Endothelial cell of umbilical vein (primary cell): ENCODE data around the gene NHSL2. TPM values are rescaled to one million over a fixed set of nuclear protein-coding genes. Genes with fewer than 3 reads are reported as not detected.

Experiments
- BruUV-seq: library from RNA; stranded (reverse); fragments of 400-500 nt; replicated peaks from 2 replicates; lab custom pipeline; 2021; lab: Mats Ljungman, UMichigan
- CTCF ChIA-PET: fragments of 300-600, 350-600 bp; sonication (Branson Sonifier 250); formaldehyde crosslinking; loops from one replicate; lab custom pipeline; 2021; ENCODE audit warnings: antibody characterized with exemption, inconsistent platforms; lab: Charles Lee
- POLR2A ChIA-PET: fragments of 300-600, 350-600 bp; sonication (Branson Sonifier 250); formaldehyde crosslinking; loops from one replicate; lab custom pipeline; 2021; ENCODE audit warnings: antibody characterized with exemption, inconsistent platforms; lab: Charles Lee
- DNase-seq: peaks from one replicate; pipeline ENCODE4 v3.0.0-alpha.2; 2011; ENCODE audit warnings: low read depth, low spot score
- FAIRE-seq: peaks from 2 replicates; lab custom pipeline; 2011; peaks lifted over from hg19 to GRCh38; lab: Jason Lieb, UNC
- H2AFZ ChIP-seq: 2 replicates; pipeline ENCODE4 v1.6.0; 2012; ENCODE audit warnings: low read depth, low read length, control low read depth, inconsistent platforms
- H3K27ac ChIP-seq: 2 replicates; pipeline ENCODE4 v1.5.1; 2011; ENCODE audit warnings: low read depth, mild to moderate bottlenecking, control low read depth, low read length, moderate library complexity; ENCODE audit not compliant: insufficient read depth
- H3K27me3 ChIP-seq, 2 experiments: 2 replicates each; pipeline versions ENCODE4 v1.6.0 to v1.6.1; 2011; ENCODE audit warnings: low read length in 2 of 2, mixed read lengths in 1 of 2; ENCODE audit not compliant: control insufficient read depth in 2 of 2, insufficient read depth in 2 of 2
- H3K36me3 ChIP-seq, 2 experiments: 2 replicates in 1 of 2; 3 replicates in 1 of 2; pipeline ENCODE4 v1.5.1; 2011; ENCODE audit warnings: low read length in 2 of 2, mild to moderate bottlenecking in 1 of 2, moderate library complexity in 1 of 2; ENCODE audit not compliant: control insufficient read depth in 2 of 2, insufficient read depth in 2 of 2; ENCODE audit errors: extremely low read depth in 1 of 2
- H3K4me1 ChIP-seq: 3 replicates; pipeline ENCODE4 v1.5.1; 2011; ENCODE audit warnings: mild to moderate bottlenecking, low read length; ENCODE audit not compliant: control insufficient read depth, insufficient read depth; ENCODE audit errors: extremely low read depth
- H3K4me2 ChIP-seq: 2 replicates; pipeline ENCODE4 v1.6.1; 2011; ENCODE audit warnings: low read length, control low read depth, mixed read lengths; ENCODE audit not compliant: insufficient read depth
- H3K4me3 ChIP-seq, 3 experiments: fragments of 200-600 bp in 1 of 3; sonication (generic), shearing (Covaris generic) in 1 of 3; replicated peaks in 1 of 3; 2 replicates each; pipeline ENCODE4 v1.5.1; 2011 to 2016; ENCODE audit warnings: control low read depth in 3 of 3, low read length in 3 of 3, mild to moderate bottlenecking in 2 of 3, inconsistent platforms in 1 of 3, low read depth in 1 of 3, moderate library complexity in 1 of 3; ENCODE audit not compliant: insufficient read depth in 1 of 3
- H3K79me2 ChIP-seq: 2 replicates; pipeline ENCODE4 v1.6.0; 2012; ENCODE audit warnings: low read length, inconsistent platforms; ENCODE audit not compliant: control insufficient read depth, insufficient read depth
- H3K9ac ChIP-seq: replicated peaks from 2 replicates; pipeline ENCODE3; 2011; ENCODE audit warnings: low read length, control low read depth; ENCODE audit not compliant: insufficient read depth; ENCODE audit errors: extremely low read depth
- H3K9me1 ChIP-seq: replicated peaks from 3 replicates; pipeline ENCODE4 v1.6.0; 2011; ENCODE audit warnings: mild to moderate bottlenecking, low read length; ENCODE audit not compliant: control insufficient read depth, insufficient read depth; ENCODE audit errors: extremely low read depth
- H3K9me3 ChIP-seq: replicated peaks from 2 replicates; pipeline ENCODE4 v1.5.1; 2012; ENCODE audit warnings: low read length, inconsistent platforms; ENCODE audit not compliant: control insufficient read depth, insufficient read depth
- H4K20me1 ChIP-seq: replicated peaks from 2 replicates; pipeline ENCODE3; 2011; ENCODE audit warnings: mild to moderate bottlenecking, low read length; ENCODE audit not compliant: control insufficient read depth, insufficient read depth; ENCODE audit errors: extremely low read depth
- CTCF ChIP-seq, 2 donors: IDR thresholded peaks; 1 replicate in 1 of 2; 2 replicates in 1 of 2; pipeline ENCODE4 v1.5.1; 2011; ENCODE audit warnings: low read length in 2 of 2, mild to moderate bottlenecking in 2 of 2, moderate library complexity in 2 of 2, control low read depth in 1 of 2, inconsistent platforms in 1 of 2, low read depth in 1 of 2; ENCODE audit not compliant: insufficient read depth in 1 of 2; ENCODE audit errors: extremely low read depth in 1 of 2
- EZH2 ChIP-seq: IDR thresholded peaks from 2 replicates; pipeline ENCODE4 v1.6.1; 2012; ENCODE audit warnings: borderline replicate concordance, low read depth, mild to moderate bottlenecking, moderate library complexity, low read length, inconsistent platforms; ENCODE audit not compliant: severe bottlenecking
- FOS ChIP-seq: IDR thresholded peaks from 2 replicates; pipeline ENCODE4 v1.6.1; 2011; ENCODE audit warnings: mild to moderate bottlenecking, low read length, moderate library complexity, borderline replicate concordance; ENCODE audit not compliant: insufficient read depth
- GATA2 ChIP-seq: IDR thresholded peaks from 2 replicates; pipeline ENCODE4 v1.7.0; 2011; ENCODE audit warnings: low read depth, mild to moderate bottlenecking, moderate library complexity, mixed read lengths, low read length; ENCODE audit not compliant: insufficient read length, insufficient read depth
- JUN ChIP-seq: IDR thresholded peaks from 2 replicates; pipeline ENCODE4 v1.6.1; 2011; ENCODE audit warnings: borderline replicate concordance, low read depth; ENCODE audit not compliant: insufficient read length, insufficient read depth
- MAX ChIP-seq: IDR thresholded peaks from 2 replicates; pipeline ENCODE4 v1.6.1; 2011; ENCODE audit not compliant: insufficient read depth, insufficient read length
- MYC ChIP-seq: IDR thresholded peaks from one replicate; pipeline ENCODE4 v1.6.1; 2011; ENCODE audit warnings: mild to moderate bottlenecking, low read depth, low read length
- POLR2A ChIP-seq: IDR thresholded peaks from 2 replicates; pipeline ENCODE4 v1.6.1; 2012; ENCODE audit warnings: low read depth, mild to moderate bottlenecking, control low read depth, low read length
- POLR2AphosphoS5 ChIP-seq: IDR thresholded peaks from 2 replicates; pipeline ENCODE4 v1.6.1; 2012; ENCODE audit warnings: low read depth, mild to moderate bottlenecking, control low read depth, low read length, moderate library complexity; ENCODE audit not compliant: insufficient read depth
- dilution Hi-C: fragments of 300-500 bp; cut with MboI; formaldehyde crosslinking; loops from one replicate; pipeline ENCODE4 v1.15.0; 2019; ENCODE audit warnings: low sequenced_read_pairs; ENCODE audit not compliant: extremely low pct_ligation_motif_present
- intact Hi-C: fragments of 100-400 bp; cut with micrococcal nuclease; formaldehyde crosslinking; loops from one replicate; pipeline ENCODE4 v1.10.0; 2022
- polyA plus RNA-seq, 4 experiments: library from polyadenylated mRNA; depleted of rRNA in 3 of 4; stranded (reverse) in 3 of 4; unstranded in 1 of 4; fragments of >200 nt; gene quantifications; 2 replicates each; pipeline versions ENCODE4 v1.2.1 to v1.2.3, GENCODE V29; 2011 to 2012; ENCODE audit warnings: missing spikeins in 1 of 4
- total RNA-seq: library from RNA; stranded (reverse); gene quantifications from 2 replicates; pipeline ENCODE4 v1.2.3, GENCODE V29; 2021

Gene NHSL2
- total and polyA plus RNA-seq, 2 donors (not counting 3 experiments of a cell fraction or from before 2014, with no cell fraction given), result 23.5 to 49.9 TPM

- H3K9ac ChIP-seq, result no peak overlapping the region
- POLR2A ChIA-PET, result no interaction called here
- dilution Hi-C loops, result no loop called here
These were observed 128.2 kb downstream of the NHSL2 start for GRCh38 chrX:72038868-72039267.

More at GRCh38 chrX:72038868-72039267, 128.2 kb downstream of the NHSL2 start:
- DNase-seq, result no peak
- H4K20me1 ChIP-seq, result no peaks in the 10 kb centered on the region
- H3K4me2 ChIP-seq, result no peak overlapping the region
- H3K36me3 ChIP-seq, result no peaks in the 10 kb centered on the region
- FAIRE-seq, result no peak
- no peaks in the 10 kb centered on the region for H3K4me1 ChIP-seq
- TF ChIP-seq JUN (no peak), MYC (no peak), POLR2A (no peak), GATA2 (no peak), FOS (no peak), MAX (no peak), CTCF (IDR thresholded peaks at IDR 0.05; ENCODE audit: extremely low read depth in 1 of 2, insufficient read depth in 1 of 2, low read depth in 1 of 2, low read length in 2 of 2) (no peak), EZH2 (no peak), POLR2AphosphoS5 (no peak)
- no peaks in the 10 kb centered on the region for H3K9me3 ChIP-seq
- intact Hi-C loops, result no loop called here
- no peaks in the 10 kb centered on the region for H3K79me2 ChIP-seq
- no peak overlapping the region for H2AFZ ChIP-seq
- CTCF ChIA-PET, result interaction anchor here (1.6 kb wide), 1 partner anchor 17 kb away, joined by 5 read pairs; no protein-coding TSS in a partner anchor
- no peak overlapping the region for H3K4me3 ChIP-seq
- no peaks in the 10 kb centered on the region for H3K9me1 ChIP-seq
- no TSS peak for BruUV-seq
- no peaks in the 10 kb centered on the region for H3K27me3 ChIP-seq
- no peak overlapping the region for H3K27ac ChIP-seq
